Astrocyte of the spinal cord (primary cell): ENCODE data around the gene UBXN7.
"Not testable (repeated sequence)": the region's sequence is repeated elsewhere in the genome, so short reads cannot be mapped to it uniquely, and the experiment has no call there.

Experiments
- DNase-seq: peaks from one replicate; pipeline ENCODE4 v3.0.0; 2011; ENCODE audit warnings: low read depth, low spot score
- H3K4me3 ChIP-seq: 2 replicates; pipeline ENCODE4 v1.5.1; 2011; ENCODE audit warnings: low read depth, mild to moderate bottlenecking, low read length, moderate library complexity
- CTCF ChIP-seq: IDR thresholded peaks from 2 replicates; pipeline ENCODE4 v1.5.1; 2012; ENCODE audit warnings: low read depth, mild to moderate bottlenecking, low read length, inconsistent platforms
- in situ Hi-C: cut with HindIII; loops from 2 replicates; pipeline ENCODE4 v1.10.0; 2017; ENCODE audit warnings: low sequenced_read_pairs

The UBXN7 gene

GRCh38 chr3:196431181-196432136 lies 768 bp downstream of the UBXN7 start:
- DNase-seq = peak; percentile 53
- in situ Hi-C loops = no loop called here
- H3K4me3 ChIP-seq = peak overlapping the region; percentile 96
- no peak for TF ChIP-seq CTCF

GRCh38 chr3:196428041-196428440 lies 4.2 kb downstream of the UBXN7 start:
- no peak for DNase-seq
- H3K4me3 ChIP-seq = no peak overlapping the region
- in situ Hi-C loops = no loop called here
- no peak for TF ChIP-seq CTCF

GRCh38 chr3:196424421-196424820 lies 7.8 kb downstream of the UBXN7 start:
- H3K4me3 ChIP-seq, in situ Hi-C loops, DNase-seq: not testable (repeated sequence)

GRCh38 chr3:196423044-196423781 lies 9.0 kb downstream of the UBXN7 start:
- peak; percentile 15 for DNase-seq
- TF ChIP-seq CTCF = no peak
- in situ Hi-C loops = no loop called here
- H3K4me3 ChIP-seq = no peak overlapping the region

GRCh38 chr3:196421668-196422067 lies 10.6 kb downstream of the UBXN7 start:
- DNase-seq, in situ Hi-C loops, H3K4me3 ChIP-seq: not testable (repeated sequence)

GRCh38 chr3:196419386-196419785 lies 12.8 kb downstream of the UBXN7 start:
- no peak for DNase-seq
- in situ Hi-C loops = no loop called here
- H3K4me3 ChIP-seq = no peak overlapping the region
- TF ChIP-seq CTCF = no peak

- in situ Hi-C loops = no loop called here
- DNase-seq = no peak
- H3K4me3 ChIP-seq = no peak overlapping the region
- no peak for TF ChIP-seq CTCF
These were observed 13.6 kb downstream of the UBXN7 start for GRCh38 chr3:196418601-196419000.
